ENCODE data around the gene TXNDC11.
"Not testable (repeated sequence)": the region's sequence is repeated elsewhere in the genome, so short reads cannot be mapped to it uniquely, and the experiment has no call there.

The TXNDC11 gene

GRCh38 chr16:11742536-11743307 lies at the start of gene TXNDC11:
TSS of gene TXNDC11 (minus strand) at chr16:11742857. CDS start at chr16:11742730, 127 bp downstream.
- peak; percentile 98 for DNase-seq

- peak; percentile 29 for DNase-seq
Observed at GRCh38 chr16:11791144-11791828, 48.6 kb upstream of the TXNDC11 start.

GRCh38 chr16:11788914-11789313 lies 46.3 kb upstream of the TXNDC11 start:
- no peak for DNase-seq

GRCh38 chr16:11784980-11785599 lies 42.4 kb upstream of the TXNDC11 start:
- DNase-seq: not testable (repeated sequence)

- DNase-seq: not testable (repeated sequence)
Observed at GRCh38 chr16:11784381-11784780, 41.7 kb upstream of the TXNDC11 start.

GRCh38 chr16:11784038-11784369 lies 41.3 kb upstream of the TXNDC11 start:
- no peak for DNase-seq

- DNase-seq: no peak
Observed at GRCh38 chr16:11783319-11784037, 40.8 kb upstream of the TXNDC11 start.

GRCh38 chr16:11781773-11782172 lies 39.1 kb upstream of the TXNDC11 start:
- peak; percentile 18 for DNase-seq

GRCh38 chr16:11780991-11781680 lies 38.5 kb upstream of the TXNDC11 start:
- no peak for DNase-seq

GRCh38 chr16:11779074-11779473 lies 36.4 kb upstream of the TXNDC11 start:
- DNase-seq: no peak

- no peak for DNase-seq
Observed at GRCh38 chr16:11774065-11774626, 31.5 kb upstream of the TXNDC11 start.

- no peak for DNase-seq
Observed at GRCh38 chr16:11768849-11769248, 26.2 kb upstream of the TXNDC11 start.

GRCh38 chr16:11762431-11762830 lies 19.8 kb upstream of the TXNDC11 start:
- DNase-seq: no peak

GRCh38 chr16:11759997-11760396 lies 17.3 kb upstream of the TXNDC11 start:
- no peak for DNase-seq

- peak; percentile 54 for DNase-seq
Observed at GRCh38 chr16:11759163-11759834, 16.6 kb upstream of the TXNDC11 start.

- DNase-seq: no peak
Observed at GRCh38 chr16:11757671-11758545, 15.3 kb upstream of the TXNDC11 start.

- no peak for DNase-seq
Observed at GRCh38 chr16:11756248-11756647, 13.6 kb upstream of the TXNDC11 start.

GRCh38 chr16:11755022-11755760 lies 12.5 kb upstream of the TXNDC11 start:
- DNase-seq: no peak

- DNase-seq: no peak
Observed at GRCh38 chr16:11752856-11753255, 10.2 kb upstream of the TXNDC11 start.

- no peak for DNase-seq
Observed at GRCh38 chr16:11750056-11750455, 7.4 kb upstream of the TXNDC11 start.

All from NCI-H1436 (cell line).